ENCODE measurements around the gene SRP72.

- TF ChIP-seq, protein P1, sequence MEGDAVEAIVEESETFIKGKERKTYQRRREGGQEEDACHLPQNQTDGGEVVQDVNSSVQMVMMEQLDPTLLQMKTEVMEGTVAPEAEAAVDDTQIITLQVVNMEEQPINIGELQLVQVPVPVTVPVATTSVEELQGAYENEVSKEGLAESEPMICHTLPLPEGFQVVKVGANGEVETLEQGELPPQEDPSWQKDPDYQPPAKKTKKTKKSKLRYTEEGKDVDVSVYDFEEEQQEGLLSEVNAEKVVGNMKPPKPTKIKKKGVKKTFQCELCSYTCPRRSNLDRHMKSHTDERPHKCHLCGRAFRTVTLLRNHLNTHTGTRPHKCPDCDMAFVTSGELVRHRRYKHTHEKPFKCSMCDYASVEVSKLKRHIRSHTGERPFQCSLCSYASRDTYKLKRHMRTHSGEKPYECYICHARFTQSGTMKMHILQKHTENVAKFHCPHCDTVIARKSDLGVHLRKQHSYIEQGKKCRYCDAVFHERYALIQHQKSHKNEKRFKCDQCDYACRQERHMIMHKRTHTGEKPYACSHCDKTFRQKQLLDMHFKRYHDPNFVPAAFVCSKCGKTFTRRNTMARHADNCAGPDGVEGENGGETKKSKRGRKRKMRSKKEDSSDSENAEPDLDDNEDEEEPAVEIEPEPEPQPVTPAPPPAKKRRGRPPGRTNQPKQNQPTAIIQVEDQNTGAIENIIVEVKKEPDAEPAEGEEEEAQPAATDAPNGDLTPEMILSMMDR (IDR thresholded peaks at IDR 0.05): no peak
- TF ChIP-seq POLR2A (IDR thresholded peaks at IDR 0.05): no peak
These were observed 8.5 kb downstream of the SRP72 start for GRCh38 chr4:56475917-56476316.

Measured in right lobe of liver (tissue), 4 donors.